ENCODE results near the gene HIC2.
"Not testable (repeated sequence)": the region's sequence is repeated elsewhere in the genome, so short reads cannot be mapped to it uniquely, and the experiment has no call there.

- not testable (repeated sequence) for TF ChIP-seq ARNT (IDR thresholded peaks at IDR 0.05); L3MBTL2 (conservative IDR thresholded peaks at IDR 0.05); BHLHE40 (IDR thresholded peaks at IDR 0.05; ENCODE audit: borderline replicate concordance); FOXM1 (IDR thresholded peaks at IDR 0.05; ENCODE audit: borderline replicate concordance); FOXA1 (IDR thresholded peaks at IDR 0.05); ELF4 (IDR thresholded peaks at IDR 0.05); LEF1 (IDR thresholded peaks at IDR 0.05; ENCODE audit: borderline replicate concordance)
These were observed at the start of gene HIC2 for GRCh38 chr22:21417227-21417746.

All from HEK293T (cell line).